SK-N-SH treated with all-trans-retinoic acid at 6 μM for 48 hours (cell line): Measurements from ENCODE around the gene CNTNAP2.

Experiments used
- ARNTL ChIP-seq: fragments of 450-650 bp; formaldehyde crosslinking; IDR thresholded peaks from 2 replicates; pipeline ENCODE4 v1.5.0; 2020; ENCODE audit warnings: low read depth, mild to moderate bottlenecking, moderate library complexity, borderline replicate concordance
- BACH2 ChIP-seq: fragments of 250-450 bp; sonication (Bioruptor Pico); IDR thresholded peaks from 2 replicates; pipeline ENCODE4 v1.9.0; 2021; ENCODE audit warnings: mild to moderate bottlenecking, borderline replicate concordance
- CSDC2 ChIP-seq: fragments of 250-450 bp; sonication (Bioruptor Pico); IDR thresholded peaks from 2 replicates; pipeline ENCODE4 v1.5.0; 2020; ENCODE audit warnings: mild to moderate bottlenecking, moderate library complexity
- GLIS3 ChIP-seq: fragments of 250-450 bp; sonication (Bioruptor Pico); IDR thresholded peaks from 2 replicates; pipeline ENCODE4 v1.5.0; 2020; ENCODE audit warnings: mild to moderate bottlenecking, moderate library complexity
- ISL1 ChIP-seq: fragments of 250-450 bp; sonication (Bioruptor Pico); IDR thresholded peaks from 2 replicates; pipeline ENCODE4 v2.1.2; 2022; ENCODE audit warnings: mild to moderate bottlenecking, moderate library complexity
- PATZ1 ChIP-seq: fragments of 250-450 bp; sonication (Bioruptor Pico); IDR thresholded peaks from 2 replicates; pipeline ENCODE4 v1.8.0; 2020; ENCODE audit warnings: mild to moderate bottlenecking, moderate library complexity, borderline replicate concordance
- POU6F1 ChIP-seq: fragments of 250-450 bp; sonication (Bioruptor Pico); IDR thresholded peaks from 2 replicates; pipeline ENCODE4 v1.8.0; 2021; ENCODE audit warnings: low read depth, mild to moderate bottlenecking, moderate library complexity, borderline replicate concordance
- RARB ChIP-seq: fragments of 250-450 bp; sonication (Bioruptor Pico); IDR thresholded peaks from 2 replicates; pipeline ENCODE4 v1.8.0; 2021; ENCODE audit warnings: mild to moderate bottlenecking, moderate library complexity
- TCF4 ChIP-seq: fragments of 250-450 bp; sonication (Bioruptor Pico); IDR thresholded peaks from 2 replicates; pipeline ENCODE4 v1.8.0; 2021; ENCODE audit warnings: mild to moderate bottlenecking, moderate library complexity, borderline replicate concordance
- TOX ChIP-seq: fragments of 250-450 bp; sonication (Bioruptor Pico); IDR thresholded peaks from 2 replicates; pipeline ENCODE4 v1.8.0; 2021; ENCODE audit warnings: mild to moderate bottlenecking, moderate library complexity, borderline replicate concordance
- ZC3H10 ChIP-seq: fragments of 250-450 bp; sonication (Bioruptor Pico); IDR thresholded peaks from 2 replicates; pipeline ENCODE4 v1.5.1; 2021; ENCODE audit warnings: mild to moderate bottlenecking, moderate library complexity
- ZFP30 ChIP-seq: fragments of 450-650 bp; formaldehyde crosslinking; IDR thresholded peaks from 2 replicates; pipeline ENCODE4 v1.5.0; 2022; ENCODE audit warnings: mild to moderate bottlenecking, moderate library complexity
- ZNF70 ChIP-seq: fragments of 450-650 bp; formaldehyde crosslinking; IDR thresholded peaks from 2 replicates; pipeline ENCODE4 v1.5.0; 2020; ENCODE audit warnings: mild to moderate bottlenecking, moderate library complexity

- TF ChIP-seq BACH2 (CRISPR knock-in tag) (no peak), CSDC2 (no peak), ISL1 (CRISPR knock-in tag) (no peak), PATZ1 (CRISPR knock-in tag) (no peak), ZNF70 (no peak), RARB (CRISPR knock-in tag) (no peak), POU6F1 (CRISPR knock-in tag) (no peak), TOX (CRISPR knock-in tag) (no peak), ARNTL (no peak), ZFP30 (CRISPR knock-in tag) (no peak), TCF4 (CRISPR knock-in tag) (no peak), GLIS3 (CRISPR knock-in tag) (no peak), ZC3H10 (no peak)
Measured at GRCh38 chr7:148049068-148049467, 1932.5 kb downstream of the CNTNAP2 start.
